PC-9 (cell line): ENCODE measurements around the gene PGLYRP2. TPM values are rescaled to one million over a fixed set of nuclear protein-coding genes. Genes with fewer than 3 reads are reported as not detected.
"Not testable (repeated sequence)": the region's sequence is repeated elsewhere in the genome, so short reads cannot be mapped to it uniquely, and the experiment has no call there.

Experiments
- BruUV-seq: library from RNA; stranded (reverse); fragments of 400-500 nt; replicated peaks from 2 replicates; lab custom pipeline; 2021; lab: Mats Ljungman, UMichigan
- CTCF ChIA-PET: fragments of 300-600 bp; sonication (Branson Sonifier 250); formaldehyde crosslinking; loops from one replicate; lab custom pipeline; 2022; ENCODE audit warnings: antibody characterized with exemption; lab: Charles Lee
- POLR2A ChIA-PET: fragments of 300-600 bp; sonication (Branson Sonifier 250); formaldehyde crosslinking; loops from one replicate; lab custom pipeline; 2022; ENCODE audit warnings: antibody characterized with exemption; ENCODE audit not compliant: unreplicated experiment; lab: Charles Lee
- DNase-seq, 2 experiments: peaks; one replicate each; pipeline versions ENCODE4 v3.0.0 to v3.0.0-alpha.2; 2015 to 2022; ENCODE audit warnings: mixed read lengths in 1 of 2
- H2AFZ ChIP-seq: fragments of 200-600 bp; sonication (generic); 2 replicates; pipeline ENCODE4 v1.8.1; 2017; ENCODE audit warnings: antibody characterized with exemption
- H3F3A ChIP-seq: fragments of 200-600 bp; sonication (generic); 2 replicates; pipeline ENCODE4 v1.8.1; 2017; ENCODE audit warnings: antibody characterized with exemption, mild to moderate bottlenecking, low read depth; ENCODE audit not compliant: insufficient read depth
- H3K27ac ChIP-seq: fragments of 200-600 bp; sonication (generic); 2 replicates; pipeline ENCODE4 v1.6.1; 2016; ENCODE audit warnings: mixed run types
- H3K27me3 ChIP-seq: fragments of 200-600 bp; sonication (generic); 2 replicates; pipeline ENCODE4 v1.6.1; 2016; ENCODE audit warnings: low read depth, mixed run types; ENCODE audit not compliant: insufficient read depth
- H3K36me3 ChIP-seq: fragments of 200-600 bp; sonication (generic); 2 replicates; pipeline ENCODE4 v1.6.1; 2016; ENCODE audit warnings: low read depth, mixed run types
- H3K4me1 ChIP-seq: fragments of 200-600 bp; sonication (generic); replicated peaks from 2 replicates; pipeline ENCODE4 v1.6.1; 2016; ENCODE audit warnings: mixed run types; ENCODE audit not compliant: insufficient read depth
- H3K4me2 ChIP-seq: fragments of 200-600 bp; sonication (generic); 2 replicates; pipeline ENCODE4 v1.6.1; 2017; ENCODE audit warnings: mixed run types
- H3K4me3 ChIP-seq: fragments of 200-600 bp; sonication (generic); 2 replicates; pipeline ENCODE4 v1.6.1; 2016; ENCODE audit warnings: mixed run types
- H3K79me2 ChIP-seq: fragments of 200-600 bp; sonication (generic); 2 replicates; pipeline ENCODE4 v1.6.1; 2017; ENCODE audit warnings: low read depth, mixed run types
- H3K9me2 ChIP-seq: fragments of 200-600 bp; sonication (generic); 2 replicates; pipeline ENCODE4 v1.8.1; 2017; ENCODE audit warnings: mild to moderate bottlenecking; ENCODE audit not compliant: insufficient read depth
- H3K9me3 ChIP-seq: fragments of 200-600 bp; sonication (generic); 2 replicates; pipeline ENCODE4 v1.8.1; 2016; ENCODE audit warnings: low read depth; ENCODE audit not compliant: insufficient read depth
- H4K20me1 ChIP-seq: fragments of 200-600 bp; sonication (generic); 2 replicates; pipeline ENCODE4 v1.8.1; 2017; ENCODE audit not compliant: insufficient read depth
- EZH2 ChIP-seq: fragments of 200-600 bp; sonication (generic); IDR thresholded peaks from 2 replicates; pipeline ENCODE4 v1.8.0; 2017; ENCODE audit warnings: antibody characterized with exemption, low read depth
- intact Hi-C: fragments of 100-400 bp; cut with micrococcal nuclease; formaldehyde crosslinking; loops from one replicate; pipeline ENCODE4 v1.10.0; 2022; ENCODE audit not compliant: unreplicated experiment
- total RNA-seq: library from RNA; stranded (reverse); gene quantifications from 2 replicates; pipeline ENCODE4 v1.2.3, GENCODE V29; 2021
- TF ChIP-seq, protein P1 (sequence below): fragments of 200-600 bp; sonication (generic); conservative IDR thresholded peaks from 2 replicates; pipeline ENCODE4 v1.6.1; 2017; ENCODE audit warnings: mixed run types, antibody characterized with exemption, mild to moderate bottlenecking, moderate library complexity

The PGLYRP2 gene
- total RNA-seq, 1 experiment from 2014 or later: not detected

DNA sequence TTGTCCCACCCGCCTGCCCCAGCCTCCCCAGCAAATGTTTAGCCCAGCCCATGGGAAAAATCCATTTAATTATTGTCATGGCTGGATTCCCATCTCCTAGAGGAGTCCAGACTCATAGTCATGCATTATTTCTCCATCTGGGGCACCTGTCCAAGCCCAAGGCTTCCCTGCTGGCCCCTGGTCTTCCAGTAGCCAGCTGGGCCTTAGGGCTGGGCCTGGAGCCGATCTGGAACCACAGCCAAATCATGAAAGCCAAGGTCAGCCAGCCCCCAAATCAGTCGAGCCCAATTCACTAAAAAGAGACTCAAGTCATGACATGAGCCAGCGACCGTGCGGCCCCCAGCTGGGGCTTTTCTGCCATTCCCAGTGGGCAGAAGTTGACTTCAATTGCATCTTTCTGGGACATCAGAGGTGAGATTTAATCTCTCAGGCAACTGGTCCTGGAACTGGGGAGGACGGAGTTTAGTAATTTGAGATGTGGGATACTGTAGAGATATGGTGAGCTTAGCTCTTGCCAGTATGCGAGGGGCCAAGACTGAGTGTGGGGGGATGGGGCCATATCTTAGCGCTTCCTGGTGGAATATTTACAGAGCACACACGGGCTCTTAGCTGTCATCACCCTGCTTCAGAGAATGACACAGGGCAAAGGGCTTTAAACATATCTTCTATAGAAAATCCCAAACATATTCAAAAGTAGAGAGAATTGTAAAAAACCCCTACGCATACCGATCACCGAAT lies 9.4 kb upstream of the PGLYRP2 start:
- H4K20me1 ChIP-seq: no peaks in the 10 kb centered on the region
- ChIA-PET POLR2A (no interaction called here), CTCF (no interaction called here)
- no peaks in the 10 kb centered on the region for H3K9me3 ChIP-seq
- no peak overlapping the region for H2AFZ ChIP-seq
- DNase-seq: no peak
- no peak overlapping the region for H3K4me3 ChIP-seq
- H3F3A ChIP-seq: no peaks in the 10 kb centered on the region
- no peak for TF ChIP-seq EZH2
- TF ChIP-seq, protein P1, sequence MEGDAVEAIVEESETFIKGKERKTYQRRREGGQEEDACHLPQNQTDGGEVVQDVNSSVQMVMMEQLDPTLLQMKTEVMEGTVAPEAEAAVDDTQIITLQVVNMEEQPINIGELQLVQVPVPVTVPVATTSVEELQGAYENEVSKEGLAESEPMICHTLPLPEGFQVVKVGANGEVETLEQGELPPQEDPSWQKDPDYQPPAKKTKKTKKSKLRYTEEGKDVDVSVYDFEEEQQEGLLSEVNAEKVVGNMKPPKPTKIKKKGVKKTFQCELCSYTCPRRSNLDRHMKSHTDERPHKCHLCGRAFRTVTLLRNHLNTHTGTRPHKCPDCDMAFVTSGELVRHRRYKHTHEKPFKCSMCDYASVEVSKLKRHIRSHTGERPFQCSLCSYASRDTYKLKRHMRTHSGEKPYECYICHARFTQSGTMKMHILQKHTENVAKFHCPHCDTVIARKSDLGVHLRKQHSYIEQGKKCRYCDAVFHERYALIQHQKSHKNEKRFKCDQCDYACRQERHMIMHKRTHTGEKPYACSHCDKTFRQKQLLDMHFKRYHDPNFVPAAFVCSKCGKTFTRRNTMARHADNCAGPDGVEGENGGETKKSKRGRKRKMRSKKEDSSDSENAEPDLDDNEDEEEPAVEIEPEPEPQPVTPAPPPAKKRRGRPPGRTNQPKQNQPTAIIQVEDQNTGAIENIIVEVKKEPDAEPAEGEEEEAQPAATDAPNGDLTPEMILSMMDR: no peak
- H3K79me2 ChIP-seq: no peaks in the 10 kb centered on the region
- no peak overlapping the region for H3K27ac ChIP-seq
- no peaks in the 10 kb centered on the region for H3K4me1 ChIP-seq
- no TSS peak for BruUV-seq
- H3K36me3 ChIP-seq: no peaks in the 10 kb centered on the region
- H3K4me2 ChIP-seq: no peak overlapping the region
- H3K27me3 ChIP-seq: peaks cover 13% of the 10 kb centered on the region
- intact Hi-C loops: no loop called here
- H3K9me2 ChIP-seq: no peaks in the 10 kb centered on the region

DNA sequence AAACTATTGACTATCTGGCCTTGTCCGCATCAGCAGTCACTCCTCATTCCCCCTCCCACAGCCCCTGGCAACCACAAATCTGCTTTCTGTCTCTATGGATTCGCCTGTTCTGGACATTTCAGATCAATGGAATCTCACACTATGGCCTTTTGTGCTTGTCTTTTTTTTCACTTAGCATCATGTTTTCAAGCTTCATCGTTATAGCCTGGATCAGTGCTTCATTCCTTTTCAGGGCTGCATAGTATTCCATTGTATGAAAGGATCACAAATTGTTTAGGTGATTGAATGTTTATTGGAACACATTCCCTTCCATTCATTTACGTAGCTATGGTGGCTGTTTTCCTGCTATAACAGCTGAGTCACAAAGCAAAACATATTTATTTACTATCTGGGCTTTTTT lies 7.7 kb upstream of the PGLYRP2 start:
- no peaks in the 10 kb centered on the region for H3K4me1 ChIP-seq
- H3K4me3 ChIP-seq: no peak overlapping the region
- H2AFZ ChIP-seq: no peak overlapping the region
- DNase-seq: no peak
- no peaks in the 10 kb centered on the region for H3K36me3 ChIP-seq
- no peaks in the 10 kb centered on the region for H3K9me2 ChIP-seq
- no peaks in the 10 kb centered on the region for H3F3A ChIP-seq
- no peaks in the 10 kb centered on the region for H3K27me3 ChIP-seq
- H4K20me1 ChIP-seq: no peaks in the 10 kb centered on the region
- TF ChIP-seq, protein P1: no peak
- no peak for TF ChIP-seq EZH2
- intact Hi-C loops: no loop called here
- POLR2A ChIA-PET: interaction anchor here (0.6 kb wide), 1 partner anchor 96 kb away, joined by 7 read pairs; no protein-coding TSS in a partner anchor
- no peak overlapping the region for H3K4me2 ChIP-seq
- CTCF ChIA-PET: no interaction called here
- no peak overlapping the region for H3K27ac ChIP-seq
- no peaks in the 10 kb centered on the region for H3K9me3 ChIP-seq
- no TSS peak for BruUV-seq
- no peaks in the 10 kb centered on the region for H3K79me2 ChIP-seq

DNA sequence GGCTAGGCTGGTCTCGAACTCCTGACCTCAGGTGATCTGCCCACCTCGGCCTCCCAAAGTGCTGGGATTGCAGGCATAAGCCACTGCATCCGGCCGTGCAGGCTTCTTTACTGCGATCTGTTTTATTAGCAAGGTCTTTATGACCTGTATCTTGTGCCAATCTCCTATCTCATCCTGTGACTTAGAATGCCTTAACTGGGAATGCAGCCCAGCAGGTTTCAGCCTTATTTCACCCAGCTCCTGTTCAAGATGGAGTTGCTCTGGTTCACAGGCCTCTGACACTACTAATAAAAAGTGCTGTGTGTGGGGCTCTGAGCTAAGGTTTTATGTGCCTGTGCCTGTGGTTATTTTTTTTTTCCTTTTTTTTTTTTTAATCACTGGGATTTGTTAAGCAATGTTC lies 6.5 kb upstream of the PGLYRP2 start:
- H3K9me2 ChIP-seq, intact Hi-C loops, H3K4me2 ChIP-seq, BruUV-seq, H3K9me3 ChIP-seq, H3K27ac ChIP-seq, H3K79me2 ChIP-seq, H3K27me3 ChIP-seq, H3K4me3 ChIP-seq, H3K36me3 ChIP-seq, H4K20me1 ChIP-seq, CTCF ChIA-PET, H3K4me1 ChIP-seq, H2AFZ ChIP-seq, H3F3A ChIP-seq: not testable (repeated sequence)
- POLR2A ChIA-PET: interaction anchor here (0.6 kb wide), 1 partner anchor 771 kb away, joined by 7 read pairs; no protein-coding TSS in a partner anchor
- DNase-seq: peak; percentile 17 to 61

DNA sequence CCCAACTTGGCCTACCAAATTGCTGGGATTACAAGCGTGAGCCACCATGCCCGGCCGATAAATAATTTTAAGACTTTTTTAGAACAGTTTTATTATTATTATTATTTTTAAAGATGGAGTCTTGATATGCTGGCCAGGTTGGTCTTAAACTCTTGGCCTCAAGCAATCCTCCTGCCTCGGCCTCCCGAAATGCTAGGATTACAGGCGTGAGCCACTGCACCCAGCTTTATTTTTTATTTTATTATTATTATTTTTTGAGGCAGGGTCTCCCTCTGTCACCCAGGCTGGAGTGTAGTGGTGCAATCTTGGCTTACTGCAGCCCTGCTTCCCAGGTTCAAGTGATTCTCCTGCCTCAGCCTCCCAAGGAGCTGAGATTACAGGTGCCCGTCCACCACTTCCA lies 1.7 kb upstream of the PGLYRP2 start:
- H3K4me3 ChIP-seq, H3K27ac ChIP-seq, DNase-seq, H3K9me2 ChIP-seq, BruUV-seq, CTCF ChIA-PET, H3K9me3 ChIP-seq, H3F3A ChIP-seq, intact Hi-C loops, H3K79me2 ChIP-seq, POLR2A ChIA-PET, H3K36me3 ChIP-seq, H3K4me2 ChIP-seq, H2AFZ ChIP-seq, H3K27me3 ChIP-seq, H4K20me1 ChIP-seq, H3K4me1 ChIP-seq: not testable (repeated sequence)
